ENCODE results near the gene RPL39.

DNA sequence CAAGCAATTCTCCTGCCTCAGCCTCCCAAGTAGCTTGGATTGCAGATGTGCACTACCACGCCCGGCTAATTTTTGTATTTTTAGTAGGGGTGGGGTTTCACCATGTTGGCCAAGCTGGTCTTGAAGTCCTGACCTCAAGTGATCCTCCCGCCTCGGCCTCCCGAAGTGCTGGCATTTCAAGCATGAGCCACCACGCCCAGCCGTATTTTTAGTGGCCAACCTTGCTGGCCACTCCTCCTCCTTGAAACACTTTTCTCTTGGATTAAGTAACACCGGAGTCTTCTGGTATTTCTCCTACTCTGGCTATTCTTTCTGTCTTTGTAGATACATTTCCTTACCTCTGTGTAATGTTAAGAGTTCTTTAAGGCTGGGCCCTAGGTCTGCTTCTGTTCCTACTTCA is 11.1 kb upstream of the RPL39 start:
- TF ChIP-seq POLR2A (IDR thresholded peaks at IDR 0.05; ENCODE audit: borderline replicate concordance, extremely low read depth, insufficient read depth, insufficient read length) (no peak), EZH2 (IDR thresholded peaks at IDR 0.05) (no peak), CTCF (IDR thresholded peaks at IDR 0.05 in 2 of 3, conservative IDR thresholded peaks at IDR 0.05 in 1 of 3; ENCODE audit: borderline replicate concordance in 1 of 3, insufficient read depth in 1 of 3, low read depth in 2 of 3, low read length in 2 of 3) (no peak), SRF (IDR thresholded peaks at IDR 0.05; ENCODE audit: low read depth) (no peak), MAX (IDR thresholded peaks at IDR 0.05) (no peak), ZFX (IDR thresholded peaks at IDR 0.05) (no peak), EZH2phosphoT487 (IDR thresholded peaks at IDR 0.05; ENCODE audit: borderline replicate concordance) (no peak), POLR2AphosphoS5 (IDR thresholded peaks at IDR 0.05; ENCODE audit: low read depth, low read length) (no peak), RAD21 (IDR thresholded peaks at IDR 0.05; ENCODE audit: low read depth) (no peak), CBX3 (IDR thresholded peaks at IDR 0.05; ENCODE audit: low read depth) (no peak), EGR1 (IDR thresholded peaks at IDR 0.05; ENCODE audit: low read depth) (no peak), SIN3A (IDR thresholded peaks at IDR 0.05; ENCODE audit: low read depth) (no peak)
- TF ChIP-seq, protein P1, sequence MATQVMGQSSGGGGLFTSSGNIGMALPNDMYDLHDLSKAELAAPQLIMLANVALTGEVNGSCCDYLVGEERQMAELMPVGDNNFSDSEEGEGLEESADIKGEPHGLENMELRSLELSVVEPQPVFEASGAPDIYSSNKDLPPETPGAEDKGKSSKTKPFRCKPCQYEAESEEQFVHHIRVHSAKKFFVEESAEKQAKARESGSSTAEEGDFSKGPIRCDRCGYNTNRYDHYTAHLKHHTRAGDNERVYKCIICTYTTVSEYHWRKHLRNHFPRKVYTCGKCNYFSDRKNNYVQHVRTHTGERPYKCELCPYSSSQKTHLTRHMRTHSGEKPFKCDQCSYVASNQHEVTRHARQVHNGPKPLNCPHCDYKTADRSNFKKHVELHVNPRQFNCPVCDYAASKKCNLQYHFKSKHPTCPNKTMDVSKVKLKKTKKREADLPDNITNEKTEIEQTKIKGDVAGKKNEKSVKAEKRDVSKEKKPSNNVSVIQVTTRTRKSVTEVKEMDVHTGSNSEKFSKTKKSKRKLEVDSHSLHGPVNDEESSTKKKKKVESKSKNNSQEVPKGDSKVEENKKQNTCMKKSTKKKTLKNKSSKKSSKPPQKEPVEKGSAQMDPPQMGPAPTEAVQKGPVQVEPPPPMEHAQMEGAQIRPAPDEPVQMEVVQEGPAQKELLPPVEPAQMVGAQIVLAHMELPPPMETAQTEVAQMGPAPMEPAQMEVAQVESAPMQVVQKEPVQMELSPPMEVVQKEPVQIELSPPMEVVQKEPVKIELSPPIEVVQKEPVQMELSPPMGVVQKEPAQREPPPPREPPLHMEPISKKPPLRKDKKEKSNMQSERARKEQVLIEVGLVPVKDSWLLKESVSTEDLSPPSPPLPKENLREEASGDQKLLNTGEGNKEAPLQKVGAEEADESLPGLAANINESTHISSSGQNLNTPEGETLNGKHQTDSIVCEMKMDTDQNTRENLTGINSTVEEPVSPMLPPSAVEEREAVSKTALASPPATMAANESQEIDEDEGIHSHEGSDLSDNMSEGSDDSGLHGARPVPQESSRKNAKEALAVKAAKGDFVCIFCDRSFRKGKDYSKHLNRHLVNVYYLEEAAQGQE (IDR thresholded peaks at IDR 0.05; ENCODE audit: low read depth): no peak
- TF ChIP-seq, protein P2, sequence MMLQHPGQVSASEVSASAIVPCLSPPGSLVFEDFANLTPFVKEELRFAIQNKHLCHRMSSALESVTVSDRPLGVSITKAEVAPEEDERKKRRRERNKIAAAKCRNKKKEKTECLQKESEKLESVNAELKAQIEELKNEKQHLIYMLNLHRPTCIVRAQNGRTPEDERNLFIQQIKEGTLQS (IDR thresholded peaks at IDR 0.05): no peak
